ENCODE data around the gene FAM131A. TPM values are rescaled to one million over a fixed set of nuclear protein-coding genes. Genes with fewer than 3 reads are reported as not detected.
A peak's percentile ranks its signal among the peaks of the same experiment; 100 is the strongest.

FAM131A gene
- polyA plus RNA-seq, 3 donors = 9.7 to 17.2 (median 12.9) TPM

DNA sequence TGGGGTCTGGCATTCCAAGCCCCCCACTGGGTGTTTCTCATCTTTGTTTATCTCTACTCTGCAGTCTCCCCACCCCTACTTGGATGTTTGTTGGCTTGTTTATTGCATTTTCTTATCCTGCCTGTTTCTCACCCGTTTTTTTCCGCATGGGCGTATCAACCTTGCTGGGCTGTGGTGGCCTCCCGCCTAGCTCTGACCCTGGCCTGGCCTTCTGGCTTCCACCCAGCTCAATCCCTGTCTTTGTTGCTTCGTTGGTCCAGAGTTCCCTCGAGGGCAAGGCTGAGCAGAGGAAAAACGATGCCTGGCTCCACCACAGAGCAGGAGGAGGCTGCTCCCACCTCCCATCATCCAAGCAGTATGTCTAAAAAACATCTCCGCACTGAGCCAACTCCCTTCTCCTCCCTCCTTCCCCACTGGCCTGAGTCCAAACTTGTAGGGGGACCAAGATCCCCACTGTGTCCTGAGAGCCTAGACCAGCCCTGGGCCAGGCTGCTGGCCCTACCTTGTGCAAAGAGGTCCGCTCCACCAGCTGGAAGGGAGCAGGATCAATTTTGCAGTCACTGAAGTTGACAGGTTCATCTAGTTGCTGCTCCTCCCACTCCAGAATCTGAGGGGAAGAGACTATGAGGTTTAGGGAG lies 14.2 kb downstream of the FAM131A start:
- DNase-seq (ENCODE audit: extremely low read depth in 1 of 11, low read depth in 9 of 11, low spot score in 4 of 11) = no peak

DNA sequence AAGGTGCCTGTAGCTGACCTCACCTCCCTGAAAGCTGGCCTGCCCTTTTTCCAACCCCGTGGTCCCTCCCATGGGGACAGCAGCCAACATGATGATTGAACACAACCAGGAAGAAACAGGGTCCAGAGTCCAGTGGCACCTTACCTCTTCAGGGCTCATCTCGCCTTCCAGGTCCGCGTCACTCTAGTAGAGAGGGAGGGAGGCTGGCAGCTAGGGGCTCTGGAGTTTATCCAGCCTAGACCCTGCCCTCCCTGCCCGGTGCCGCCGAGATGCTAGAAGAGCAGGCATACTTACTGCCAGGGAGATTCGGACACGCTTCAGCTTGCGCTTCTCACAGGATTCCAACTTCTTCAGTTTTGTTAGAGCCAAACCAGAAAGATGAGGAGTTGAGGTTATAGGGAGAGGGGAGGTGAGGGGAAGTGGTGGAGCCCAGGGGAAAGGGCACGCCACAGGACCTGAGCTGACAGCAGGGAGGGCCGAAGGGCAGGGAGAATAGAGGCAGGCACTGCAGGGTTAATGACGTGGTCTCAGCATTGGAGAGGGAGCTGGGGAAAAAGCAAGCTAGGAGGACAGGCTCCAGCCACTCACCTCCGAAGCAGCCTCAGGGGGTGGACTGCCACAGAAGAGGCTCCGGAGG lies 14.9 kb downstream of the FAM131A start:
- no peak for DNase-seq (ENCODE audit: extremely low read depth in 1 of 11, low read depth in 9 of 11, low spot score in 4 of 11)

DNA sequence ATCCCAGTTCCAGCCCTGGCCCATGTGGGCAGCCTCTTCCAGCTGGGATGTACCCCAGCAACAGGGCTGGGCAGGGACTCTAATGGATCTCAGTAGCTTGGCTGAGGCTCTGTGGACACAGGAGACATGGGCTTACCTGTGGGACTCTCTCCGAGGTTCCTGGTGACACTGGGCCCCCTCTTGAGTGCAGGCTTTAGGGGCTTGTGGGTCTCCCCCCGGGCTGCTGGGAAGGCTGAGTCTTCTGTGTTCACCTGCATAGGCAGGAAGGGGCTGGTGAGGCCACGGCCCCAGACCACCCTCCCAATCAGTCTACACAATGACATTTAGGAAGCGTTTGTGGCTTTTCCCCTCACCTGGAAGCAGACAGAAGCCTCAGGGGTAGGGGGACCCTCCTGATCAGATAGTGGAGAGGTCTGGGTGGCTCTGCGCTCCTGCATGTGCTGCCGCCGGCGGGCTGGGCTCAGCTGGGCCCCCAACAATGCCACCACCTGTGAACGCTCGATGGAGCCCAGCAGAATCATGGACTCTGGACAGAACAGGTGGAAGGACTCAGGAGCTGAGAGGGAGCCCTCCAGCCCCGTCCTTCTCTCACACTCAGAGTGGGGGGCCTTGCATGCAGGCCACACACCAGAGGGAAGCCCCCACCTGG lies 15.6 kb downstream of the FAM131A start:
- DNase-seq (ENCODE audit: extremely low read depth in 1 of 11, low read depth in 9 of 11, low spot score in 4 of 11) = no peak

DNA sequence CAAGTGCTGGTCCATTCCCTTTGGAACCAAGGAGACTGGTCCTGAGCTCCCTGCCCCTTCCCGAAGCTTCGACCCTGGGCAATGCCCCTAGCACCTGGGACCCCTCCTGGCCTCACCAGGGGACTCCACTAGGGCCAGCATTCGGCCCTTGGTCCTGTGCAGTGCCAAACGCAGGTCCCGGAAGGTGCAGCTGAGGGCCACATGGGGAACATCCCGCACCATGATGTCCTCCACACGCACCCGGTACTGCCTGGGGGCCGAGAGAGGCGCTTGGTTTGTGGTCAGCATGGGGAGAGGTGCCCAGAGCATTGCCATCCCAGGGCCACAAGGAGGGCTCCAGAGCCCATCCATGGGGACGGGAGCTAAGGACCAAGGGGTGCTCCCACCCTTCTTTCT lies 16.1 kb downstream of the FAM131A start:
- no peak for DNase-seq (ENCODE audit: extremely low read depth in 1 of 11, low read depth in 9 of 11, low spot score in 4 of 11)

DNA sequence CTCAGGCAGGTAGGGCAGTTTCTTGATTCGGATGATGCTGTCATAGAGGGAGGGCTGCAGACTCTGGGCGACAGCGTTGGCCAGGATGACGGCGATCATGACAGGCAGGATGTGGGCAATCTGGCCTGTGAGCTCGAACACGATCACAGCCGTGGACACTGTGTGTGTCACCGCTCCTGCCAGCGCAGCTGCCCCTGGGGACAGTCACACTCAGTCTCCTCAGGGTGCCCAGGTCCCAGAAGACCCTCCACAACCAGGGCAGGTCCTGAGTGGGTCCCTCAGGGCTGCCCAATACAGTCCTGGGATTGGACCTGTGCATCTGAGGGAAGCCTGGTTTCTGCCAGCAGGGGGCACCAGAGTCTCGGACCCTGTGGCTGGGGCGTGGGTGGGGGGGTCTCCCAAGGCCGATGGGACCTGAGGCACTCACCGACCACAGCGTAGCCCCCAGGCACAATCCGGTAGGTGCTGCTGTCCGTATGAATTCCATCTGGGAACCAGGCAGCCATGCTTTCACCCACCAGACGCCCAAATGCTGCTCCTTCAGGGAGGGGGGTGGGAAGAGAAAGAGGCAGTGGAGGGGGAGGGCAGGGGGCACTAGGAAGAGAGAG lies 16.8 kb downstream of the FAM131A start:
- no peak for DNase-seq (ENCODE audit: extremely low read depth in 1 of 11, low read depth in 9 of 11, low spot score in 4 of 11)

DNA sequence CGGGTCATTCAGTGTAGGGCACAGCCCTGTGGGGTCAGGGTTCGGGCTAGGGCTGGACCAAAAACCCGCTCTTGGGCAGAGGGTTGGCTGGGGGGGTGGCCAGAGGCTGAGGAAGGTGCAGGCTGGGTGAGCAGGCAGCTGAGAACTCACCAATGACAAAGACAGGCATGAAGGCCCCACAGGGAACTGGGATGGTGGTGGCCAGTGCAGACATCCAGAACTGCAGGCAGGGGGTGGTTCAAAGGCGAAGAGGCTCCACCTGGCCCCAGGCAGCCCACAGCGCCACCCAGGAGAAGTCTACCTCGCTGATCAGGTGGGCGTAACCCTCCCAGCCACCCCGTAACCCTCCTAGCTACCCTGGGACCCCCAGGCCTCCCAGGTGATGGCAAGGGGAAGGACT lies 17.4 kb downstream of the FAM131A start:
- DNase-seq (ENCODE audit: extremely low read depth in 1 of 11, low read depth in 9 of 11, low spot score in 4 of 11) = no peak

DNA sequence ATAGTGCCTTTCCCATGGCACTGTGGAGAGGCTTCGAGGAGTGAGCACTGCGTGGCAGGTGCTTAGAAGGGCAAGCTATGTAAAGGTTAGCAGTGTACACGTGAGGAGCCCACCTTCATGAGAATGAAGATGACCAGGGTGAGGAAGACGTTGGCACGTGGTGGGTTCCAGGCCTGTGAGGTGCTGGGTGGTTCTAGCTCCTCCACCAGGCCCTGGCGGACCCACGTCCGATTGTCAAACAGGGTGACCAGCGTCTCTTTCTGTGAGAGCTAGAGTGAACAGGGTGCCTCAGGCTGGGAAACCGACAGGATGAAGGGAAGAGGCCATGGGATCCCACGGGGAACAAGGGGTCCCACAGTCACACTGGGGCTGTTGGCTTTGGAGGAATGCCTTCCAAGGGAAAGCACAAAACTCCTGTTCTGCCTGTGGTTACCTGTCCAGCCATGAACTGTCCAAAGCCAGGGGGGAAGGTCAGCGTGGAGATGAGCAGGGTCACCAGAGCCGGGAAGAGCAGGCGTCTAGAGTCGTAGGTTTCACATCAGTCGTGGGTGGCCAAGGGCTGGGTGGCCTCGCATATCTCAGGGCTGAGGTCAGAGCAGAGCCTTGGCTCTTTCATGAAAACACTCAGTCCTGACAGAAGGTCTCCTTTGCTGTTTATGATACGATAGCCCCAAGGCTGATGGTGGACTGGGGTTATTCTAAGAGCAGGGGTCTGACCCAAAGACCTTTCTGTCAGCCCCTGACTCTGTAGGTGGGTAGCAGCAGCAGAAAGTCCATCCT lies 18.1 kb downstream of the FAM131A start:
- DNase-seq (ENCODE audit: extremely low read depth in 1 of 11, low read depth in 9 of 11, low spot score in 4 of 11) = no peak

DNA sequence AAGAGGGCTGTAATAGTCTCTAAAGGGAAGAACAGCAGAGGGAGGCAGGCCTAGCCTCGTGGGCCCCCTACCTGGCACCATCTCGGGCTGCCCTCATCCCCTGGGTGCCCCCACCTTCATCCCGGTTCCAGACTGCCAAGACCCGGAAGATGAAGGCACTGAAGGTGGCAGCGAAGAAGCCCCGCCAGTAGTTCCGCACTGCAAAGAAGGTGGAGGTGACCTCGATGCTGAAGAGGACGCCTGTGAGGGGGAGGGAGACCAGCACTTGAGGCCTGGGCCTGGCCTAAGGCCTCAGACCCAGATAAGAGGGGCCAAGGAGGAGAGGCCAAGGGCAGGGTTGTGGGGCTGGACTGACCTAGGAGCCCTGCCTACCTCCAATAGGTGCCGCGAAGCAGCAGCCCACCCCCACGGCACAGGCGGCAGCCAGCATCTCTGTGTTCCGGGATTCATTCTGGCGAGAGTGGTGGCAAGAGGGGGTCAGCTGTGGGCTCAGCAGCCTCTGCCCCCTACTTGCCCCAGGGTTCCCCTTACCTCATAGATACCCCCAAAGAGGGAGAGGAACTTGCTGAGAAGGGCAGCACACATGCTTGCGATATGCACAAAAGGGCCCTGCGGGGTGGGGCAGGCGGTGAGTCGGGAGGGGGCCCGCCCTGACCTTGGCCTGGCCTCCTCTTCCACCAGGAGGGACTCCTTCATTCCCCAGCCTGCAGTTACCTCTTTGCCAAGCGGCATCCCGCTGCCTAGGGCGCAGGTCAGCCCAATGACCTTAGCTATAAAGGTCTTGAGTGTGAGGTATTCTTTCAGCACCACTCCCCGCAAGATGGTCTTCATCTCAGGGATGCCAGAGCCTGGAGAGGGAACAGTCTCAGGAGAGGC lies 20.1 kb downstream of the FAM131A start:
- no peak for DNase-seq (ENCODE audit: extremely low read depth in 1 of 11, low read depth in 9 of 11, low spot score in 4 of 11)

DNA sequence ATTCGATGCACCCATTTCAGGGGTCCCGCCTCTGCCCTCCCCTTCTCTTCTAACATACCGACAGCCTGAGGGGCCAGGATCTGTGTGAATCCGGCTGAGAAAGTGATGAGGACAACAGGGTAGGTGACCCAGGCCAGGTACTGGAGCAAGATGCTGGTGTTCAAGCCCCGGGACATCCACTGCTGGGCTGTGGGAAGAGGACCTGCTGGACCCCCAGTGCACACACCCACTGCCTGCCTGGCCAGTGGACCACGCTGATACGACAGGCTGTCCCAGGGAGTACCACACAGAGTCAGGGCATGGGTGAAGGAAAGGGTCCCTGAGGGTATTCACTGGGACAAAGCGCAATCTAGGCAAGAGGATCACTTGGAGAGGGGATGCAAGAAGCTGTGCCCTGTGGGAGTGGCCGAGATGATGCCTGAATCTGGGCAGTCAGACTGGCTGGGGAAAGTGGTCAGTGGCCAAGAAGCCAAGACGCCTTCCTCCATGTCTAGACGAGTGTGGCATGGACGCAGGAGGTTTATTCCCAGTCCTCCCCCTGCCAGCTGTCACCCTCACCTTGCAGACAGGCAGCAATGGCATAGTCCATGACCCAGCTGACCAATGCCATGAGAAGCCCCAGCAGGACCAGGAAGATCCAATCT lies 20.8 kb downstream of the FAM131A start:
- DNase-seq (ENCODE audit: extremely low read depth in 1 of 11, low read depth in 9 of 11, low spot score in 4 of 11) = no peak

DNA sequence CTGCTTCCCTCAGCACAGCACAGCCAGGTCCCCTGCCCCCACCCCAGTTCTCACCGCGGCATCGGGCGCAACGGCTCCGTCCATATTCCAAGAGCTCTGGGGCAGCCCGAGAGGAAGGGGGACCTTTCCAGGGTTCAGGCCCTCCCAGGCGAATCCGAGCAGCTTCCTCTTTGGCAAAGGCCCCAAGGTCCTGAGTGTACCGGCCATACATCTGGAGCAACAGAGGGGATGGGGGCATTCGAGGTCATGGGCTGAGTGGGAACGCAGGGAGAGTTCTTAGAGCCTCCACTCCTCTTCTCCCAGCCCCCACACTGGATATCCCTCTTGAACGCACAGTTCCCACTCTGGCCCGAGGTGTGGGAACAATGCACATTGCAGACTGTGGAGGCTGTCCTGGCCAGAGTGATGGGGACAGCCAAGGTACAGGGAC lies 21.5 kb downstream of the FAM131A start:
- no peak for DNase-seq (ENCODE audit: extremely low read depth in 1 of 11, low read depth in 9 of 11, low spot score in 4 of 11)

DNA sequence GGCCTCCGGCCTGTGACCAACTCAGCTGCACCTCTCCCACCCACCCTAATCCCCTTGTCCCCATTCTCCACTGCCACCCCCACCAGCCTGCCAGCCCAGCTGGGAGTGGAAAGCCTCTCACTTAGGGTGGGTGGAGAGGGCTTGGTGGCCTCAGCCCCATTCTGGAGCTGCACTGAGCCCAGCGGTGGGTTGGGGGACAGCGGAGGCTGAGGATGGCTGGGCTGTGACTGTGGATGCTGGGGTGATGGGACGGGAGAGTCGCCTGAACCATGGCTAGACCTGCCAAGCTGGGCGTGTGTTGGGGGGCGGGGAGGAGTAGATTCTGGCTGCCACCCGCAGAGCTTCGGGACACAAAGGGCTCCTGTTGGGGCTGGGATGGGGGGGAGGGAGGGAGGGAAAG lies 22.2 kb downstream of the FAM131A start:
- DNase-seq (ENCODE audit: extremely low read depth in 1 of 11, low read depth in 9 of 11, low spot score in 4 of 11) = no peak

DNA sequence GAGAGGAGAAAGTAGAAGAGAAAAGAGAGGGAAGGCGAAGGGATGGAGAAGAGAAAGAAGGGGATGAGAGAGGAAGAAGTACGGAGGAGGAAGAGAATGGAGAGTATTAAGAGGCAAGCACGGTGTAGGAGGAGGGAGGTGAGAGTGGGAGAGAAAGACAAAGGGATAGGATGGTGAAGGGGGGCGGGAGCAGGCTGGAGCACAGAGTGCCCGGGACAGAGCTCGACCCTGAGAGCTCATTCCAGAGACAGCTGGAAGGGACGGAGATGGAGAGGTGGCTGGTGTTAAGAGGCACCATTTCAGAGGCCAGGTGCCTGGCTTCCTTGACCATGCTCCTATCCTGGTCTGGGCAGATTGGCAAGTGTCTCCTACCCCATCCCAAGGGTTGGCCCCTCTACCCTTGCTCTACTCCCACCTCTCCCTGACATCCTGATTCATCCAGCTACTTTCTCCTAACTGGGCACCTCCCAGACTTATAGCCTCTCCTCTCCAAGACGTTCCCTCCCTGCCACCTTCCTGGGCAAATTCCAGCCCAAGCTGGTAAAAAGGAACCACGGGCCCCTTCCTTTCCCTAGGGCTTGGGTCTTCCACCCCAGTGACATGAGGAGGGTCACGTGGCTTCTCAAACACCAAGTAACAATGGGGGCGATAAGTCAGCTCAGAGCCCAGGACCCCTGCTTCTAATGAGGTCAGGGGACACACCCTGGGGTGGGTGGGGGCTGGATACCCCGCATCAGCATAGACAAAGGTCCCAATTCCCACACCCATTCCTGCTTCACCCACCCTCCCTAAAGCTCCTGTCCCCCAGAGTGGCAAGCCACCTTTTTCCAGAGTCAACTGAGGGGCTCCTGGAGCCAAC lies 22.9 kb downstream of the FAM131A start:
- no peak for DNase-seq (ENCODE audit: extremely low read depth in 1 of 11, low read depth in 9 of 11, low spot score in 4 of 11)

DNA sequence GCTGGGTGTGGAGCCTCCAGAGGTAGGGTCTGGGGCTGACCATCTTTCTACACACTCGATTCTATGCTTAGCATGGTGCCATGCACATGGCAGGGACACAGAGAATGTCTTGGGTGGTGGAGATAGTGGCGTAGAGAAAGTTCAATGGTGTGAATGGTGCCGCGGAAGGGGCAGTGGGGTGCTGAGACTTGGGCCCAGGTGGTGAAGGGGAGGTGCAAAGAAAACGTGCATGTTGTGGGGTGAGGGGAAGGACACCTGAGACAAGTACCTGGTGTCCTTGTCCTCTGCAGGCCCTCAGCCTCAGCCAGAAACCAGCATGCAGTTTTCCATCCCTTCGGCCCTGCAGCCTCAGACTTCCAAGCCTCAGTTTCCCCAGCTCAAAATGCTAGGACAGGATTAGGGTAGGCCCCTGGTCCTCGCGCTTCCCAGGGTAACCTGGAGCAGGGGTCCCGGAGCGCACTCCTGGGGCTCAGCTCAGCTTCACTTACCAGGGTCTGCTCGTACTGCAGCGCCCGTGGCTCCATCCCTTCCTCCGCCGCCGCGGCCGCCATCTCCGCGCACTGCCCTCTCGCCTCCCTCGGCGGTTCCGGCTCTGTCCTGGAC lies 23.6 kb downstream of the FAM131A start:
- DNase-seq (ENCODE audit: extremely low read depth in 1 of 11, low read depth in 9 of 11, low spot score in 4 of 11) = no peak

DNA sequence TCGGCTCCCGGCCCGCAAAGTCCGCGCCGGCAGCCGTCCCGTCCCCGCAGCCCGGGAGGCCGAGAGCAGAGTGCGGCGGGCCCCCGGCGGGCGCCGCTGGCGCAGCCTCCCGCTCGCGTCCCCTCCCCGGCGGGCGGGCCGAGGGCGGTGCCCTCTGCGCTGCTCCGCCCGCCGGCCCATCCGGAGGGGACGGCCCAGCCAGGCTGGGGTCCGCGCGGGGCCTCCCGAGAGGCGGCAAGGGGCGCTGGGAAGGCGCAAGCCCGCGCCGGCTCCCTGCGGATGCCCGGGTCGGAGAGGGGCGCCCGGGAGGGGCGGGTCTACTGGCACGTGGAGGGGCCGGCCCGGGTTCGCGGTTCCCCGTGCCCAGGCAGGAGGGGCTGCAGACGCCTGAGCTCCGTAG lies 24.1 kb downstream of the FAM131A start, which contains the start of the genes CLCN2 and POLR2H:
Gene CLCN2, minus strand, starts transcription at position 74 of the 400 bp plus-strand sequence. CDS start 126 bp downstream, outside the sequence.
Gene POLR2H, plus strand, starts transcription at position 179 of the 400 bp plus-strand sequence. CDS start 1,783 bp downstream, outside the sequence.
- peak in 6 of 11 donors; percentile 66 to 81 (median 76) for DNase-seq (ENCODE audit: extremely low read depth in 1 of 11, low read depth in 9 of 11, low spot score in 4 of 11)

DNA sequence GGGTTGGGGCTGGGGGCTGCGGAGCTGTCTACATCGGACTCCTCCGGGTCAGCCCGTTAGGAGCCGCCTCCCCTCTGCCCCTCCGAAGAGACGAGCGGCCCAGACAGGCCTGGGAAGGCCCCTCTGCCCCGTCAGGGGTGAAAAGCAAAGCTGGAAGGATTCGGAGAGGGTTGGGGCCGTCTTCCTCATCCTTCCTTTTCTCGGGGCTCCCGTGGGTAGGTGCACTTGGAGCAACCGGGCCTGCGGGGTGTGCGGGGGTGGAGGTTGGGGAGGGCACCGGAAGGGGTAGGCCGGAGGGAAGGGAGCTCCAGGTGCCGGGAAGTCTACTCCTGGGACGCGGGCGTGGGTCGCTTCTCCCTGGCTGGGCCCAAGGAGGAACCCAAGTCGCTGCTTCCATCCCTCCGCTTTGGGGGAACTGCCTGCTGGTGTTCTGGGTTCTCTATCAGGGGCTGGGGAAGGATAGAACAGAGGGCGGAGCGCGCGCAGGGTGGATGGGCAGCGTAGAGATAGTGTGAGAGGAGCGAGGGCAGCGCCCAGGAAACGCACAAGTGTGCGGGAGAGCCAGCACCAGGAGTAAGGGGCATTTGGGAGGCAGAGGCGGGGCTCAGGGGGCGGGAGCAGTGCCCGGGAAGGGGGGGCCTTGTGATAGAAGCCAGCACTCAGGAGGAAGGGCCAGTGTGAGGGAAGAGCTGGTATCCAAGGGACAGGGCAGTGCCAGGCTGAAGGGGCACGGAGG lies 24.7 kb downstream of the FAM131A start:
- peak in 1 of 11 donors; percentile 39 for DNase-seq (ENCODE audit: extremely low read depth in 1 of 11, low read depth in 9 of 11, low spot score in 4 of 11)

Measured in renal cortex interstitium (tissue), 11 donors.